ENCODE data around the gene PUS1.
"Not testable (repeated sequence)": the region's sequence is repeated elsewhere in the genome, so short reads cannot be mapped to it uniquely, and the experiment has no call there.

Gene PUS1

DNA sequence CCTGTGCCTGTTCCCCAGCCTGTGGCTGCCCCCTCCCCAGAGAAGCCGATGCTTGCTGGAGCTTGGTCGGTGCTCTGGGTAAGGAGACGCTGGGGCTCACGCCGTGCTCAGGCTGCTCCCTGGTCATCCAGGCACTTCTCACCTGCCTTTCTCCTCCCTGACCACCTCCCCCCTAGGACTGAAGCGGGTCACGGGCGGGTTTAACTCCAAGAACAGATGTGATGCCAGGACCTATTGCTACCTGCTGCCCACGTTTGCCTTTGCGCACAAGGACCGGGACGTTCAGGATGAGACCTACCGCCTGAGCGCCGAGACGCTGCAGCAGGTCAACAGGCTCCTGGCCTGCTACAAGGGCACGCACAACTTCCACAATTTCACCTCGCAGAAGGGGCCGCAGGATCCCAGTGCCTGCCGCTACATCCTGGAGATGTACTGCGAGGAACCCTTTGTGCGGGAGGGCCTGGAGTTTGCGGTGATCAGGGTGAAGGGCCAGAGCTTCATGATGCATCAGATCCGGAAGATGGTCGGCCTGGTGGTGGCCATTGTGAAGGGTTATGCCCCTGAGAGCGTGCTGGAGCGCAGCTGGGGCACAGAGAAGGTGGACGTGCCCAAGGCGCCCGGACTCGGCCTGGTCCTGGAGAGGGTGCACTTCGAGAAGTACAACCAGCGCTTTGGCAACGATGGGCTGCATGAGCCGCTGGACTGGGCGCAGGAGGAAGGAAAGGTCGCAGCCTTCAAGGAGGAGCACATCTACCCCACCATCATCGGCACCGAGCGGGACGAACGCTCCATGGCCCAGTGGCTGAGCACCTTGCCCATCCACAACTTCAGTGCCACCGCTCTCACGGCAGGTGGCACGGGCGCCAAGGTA, 12.3 kb downstream of the PUS1 start:
- no peak for DNase-seq

DNA sequence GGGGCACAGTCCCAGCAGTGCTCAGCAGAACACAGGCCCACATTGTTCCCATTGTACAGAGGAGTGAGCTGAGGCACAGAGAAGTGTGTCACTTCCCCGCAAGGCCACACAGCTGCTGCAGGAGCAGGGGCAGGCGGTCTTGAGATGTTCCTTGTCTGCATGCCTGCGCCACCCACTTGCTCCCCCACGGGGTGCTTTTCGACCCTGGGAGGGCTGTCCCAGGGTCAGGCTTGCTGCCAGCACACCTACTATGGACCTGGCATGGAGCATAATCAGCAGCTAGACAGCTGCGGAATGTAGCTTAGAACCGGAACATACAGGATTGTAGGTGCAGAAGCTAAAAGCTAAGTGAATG, 12.9 kb downstream of the PUS1 start:
- DNase-seq = no peak

DNA sequence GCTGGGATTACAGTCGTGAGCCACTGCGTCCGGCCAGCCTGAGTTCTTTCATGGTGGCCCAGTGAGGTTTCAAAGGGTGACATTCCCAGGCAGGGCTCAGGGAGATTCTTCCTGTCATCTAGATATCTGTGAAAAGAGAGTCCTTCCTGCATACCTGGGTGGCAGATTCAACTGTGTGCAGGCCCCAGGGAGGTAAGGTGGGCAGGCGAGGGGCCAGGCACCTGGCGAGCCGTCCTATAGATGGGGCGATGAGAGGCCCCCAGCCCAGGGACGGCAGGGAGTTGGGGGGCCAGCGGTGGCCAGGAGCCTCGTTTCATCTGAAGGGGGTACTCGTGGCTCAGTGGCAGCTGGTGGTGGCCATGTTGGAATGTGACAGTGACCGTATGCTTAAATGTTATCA, 13.6 kb downstream of the PUS1 start:
- DNase-seq = no peak

DNA sequence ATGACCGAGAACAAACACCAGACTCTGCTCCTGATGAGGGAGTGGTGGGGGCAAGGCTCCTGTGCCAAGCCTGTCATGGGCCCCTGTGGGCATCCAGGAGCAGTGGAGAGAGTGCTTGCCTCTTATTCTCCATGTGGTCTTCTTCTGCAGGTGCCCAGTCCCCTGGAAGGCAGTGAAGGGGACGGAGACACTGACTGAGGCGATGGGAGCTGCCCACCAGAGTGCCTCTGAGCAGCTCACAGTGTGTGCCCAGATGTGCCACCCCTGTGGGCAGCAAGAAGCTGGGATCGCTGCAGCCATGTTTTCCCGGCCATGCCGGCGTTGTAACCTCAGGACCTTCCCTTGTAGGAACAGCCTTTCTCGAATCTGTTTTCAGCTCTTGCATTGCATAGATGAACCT, 14.3 kb downstream of the PUS1 start:
- no peak for DNase-seq

DNA sequence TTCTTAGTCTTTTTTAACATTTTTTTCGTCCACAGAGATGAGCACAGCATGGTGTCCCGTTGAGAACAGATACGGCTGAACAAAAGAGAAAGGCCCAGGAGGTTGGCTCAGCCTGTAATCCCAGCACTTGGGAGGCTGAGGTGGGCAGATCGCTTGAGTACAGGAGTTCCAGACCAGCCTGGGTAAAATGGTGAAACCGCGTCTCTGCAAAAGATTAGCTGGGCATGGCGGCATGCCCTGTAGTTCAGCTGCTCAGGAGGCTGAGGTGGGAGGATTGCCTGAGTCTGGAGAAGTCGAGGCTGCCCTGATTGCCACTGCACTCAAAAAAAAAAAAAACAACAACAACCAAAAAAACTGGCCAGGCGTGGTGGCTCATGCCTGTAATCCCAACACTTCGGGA, 14.8 kb downstream of the PUS1 start:
- DNase-seq = peak in 1 of 2 experiments; percentile 11

DNA sequence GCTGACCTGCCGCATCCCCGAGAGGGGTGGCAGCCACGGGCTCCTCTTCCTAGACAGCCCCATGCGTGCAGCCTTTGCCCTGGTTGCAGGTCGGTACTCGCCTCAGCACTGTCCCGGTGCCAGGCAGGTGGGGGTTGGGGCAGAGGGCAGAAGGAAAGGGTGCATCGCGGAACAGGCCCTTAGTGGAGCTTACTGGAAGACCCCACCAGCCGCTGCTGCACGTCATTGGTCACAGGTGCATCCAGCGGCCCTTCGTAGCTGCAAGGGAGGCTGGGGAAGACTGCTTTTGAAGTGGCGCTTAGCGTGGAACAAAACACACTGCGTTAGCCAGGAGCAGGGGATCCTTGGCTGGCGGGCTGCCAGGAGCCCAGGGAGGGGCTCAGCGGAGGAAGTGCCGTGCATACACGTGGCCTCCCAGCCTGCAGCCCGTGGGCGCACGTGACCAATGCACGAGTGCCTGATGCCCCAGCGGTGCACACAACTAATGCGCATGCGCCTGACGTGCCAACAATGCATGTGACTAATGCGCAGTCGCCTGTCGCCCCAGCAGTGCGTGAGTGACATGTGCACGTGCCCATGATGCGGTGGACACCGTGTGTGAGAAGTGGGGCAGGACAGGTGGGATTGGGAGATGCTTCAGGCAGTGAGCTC, 15.7 kb downstream of the PUS1 start:
- peak; percentile 20 to 26 for DNase-seq

DNA sequence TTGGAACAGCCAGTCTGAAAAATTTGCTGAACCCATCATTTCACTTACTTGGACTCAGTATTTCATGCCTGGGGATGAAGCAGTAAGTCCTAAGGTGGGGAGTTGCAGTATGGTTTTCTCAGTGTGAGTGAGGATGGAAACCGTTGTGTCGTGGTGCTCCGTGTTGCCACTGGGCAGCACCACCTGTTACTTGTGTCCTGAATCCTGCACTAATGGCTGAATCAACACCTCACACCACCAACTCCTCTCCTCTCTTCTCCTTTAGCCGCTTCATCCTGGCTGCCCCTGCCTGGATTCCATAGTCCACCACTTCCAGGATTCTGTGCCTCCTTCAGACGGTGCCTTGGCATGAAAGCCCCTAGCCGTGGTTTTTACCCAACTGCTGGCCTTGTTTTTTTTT, 17.7 kb downstream of the PUS1 start:
- peak; percentile 13 to 16 for DNase-seq

DNA sequence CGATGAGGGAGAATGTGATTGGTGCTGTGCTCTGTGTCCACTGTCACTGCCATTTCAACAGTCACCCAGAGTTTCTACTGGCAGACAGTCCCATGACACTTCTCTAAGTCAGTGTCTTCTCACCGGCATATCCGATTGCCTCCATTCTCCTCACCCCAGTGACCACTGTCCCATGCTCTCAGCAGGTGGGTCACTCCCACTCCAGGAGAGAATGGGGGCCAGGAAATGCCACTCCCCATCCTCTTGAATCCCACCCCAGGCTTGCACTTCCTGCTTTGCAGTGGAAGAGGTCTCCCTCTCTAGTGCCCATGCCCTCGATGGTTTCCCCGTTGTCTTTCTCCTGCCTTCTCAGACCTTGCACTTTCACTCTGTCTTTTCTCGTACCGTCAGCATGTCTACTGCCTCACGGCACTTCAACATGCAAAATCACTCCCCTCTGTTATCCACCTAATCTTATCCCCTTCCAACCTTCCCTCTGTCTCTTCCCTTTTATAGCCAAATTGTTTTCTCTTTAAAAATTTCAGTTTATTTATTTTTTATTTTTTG, 18.5 kb downstream of the PUS1 start:
- peak; percentile 18 to 19 for DNase-seq

DNA sequence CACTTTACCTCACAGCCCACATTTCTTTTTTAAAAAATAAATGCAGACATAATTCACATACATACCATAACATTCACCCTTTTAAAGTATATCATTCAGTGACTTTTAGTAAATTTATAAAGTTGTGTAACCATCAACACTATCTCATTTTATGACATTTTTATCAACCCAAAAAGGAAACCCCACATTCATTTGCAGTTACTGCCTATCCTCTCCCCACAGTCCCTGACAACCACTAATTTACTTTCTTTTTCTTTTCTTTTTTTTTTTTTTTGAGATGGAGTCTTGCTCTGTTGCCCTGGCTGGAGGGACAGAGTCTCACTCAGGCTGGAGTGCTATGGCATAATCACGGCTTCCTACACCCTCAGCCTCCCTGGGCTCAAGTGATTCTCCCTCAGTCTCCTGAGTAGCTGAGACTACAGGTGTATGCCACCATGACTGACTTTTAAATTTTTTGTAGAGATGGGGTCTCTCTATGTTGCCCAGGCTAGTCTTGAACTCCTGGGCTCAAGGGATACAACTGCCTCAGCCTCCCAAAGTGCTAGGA, 19.2 kb downstream of the PUS1 start:
- peak; percentile 15 to 16 for DNase-seq

DNA sequence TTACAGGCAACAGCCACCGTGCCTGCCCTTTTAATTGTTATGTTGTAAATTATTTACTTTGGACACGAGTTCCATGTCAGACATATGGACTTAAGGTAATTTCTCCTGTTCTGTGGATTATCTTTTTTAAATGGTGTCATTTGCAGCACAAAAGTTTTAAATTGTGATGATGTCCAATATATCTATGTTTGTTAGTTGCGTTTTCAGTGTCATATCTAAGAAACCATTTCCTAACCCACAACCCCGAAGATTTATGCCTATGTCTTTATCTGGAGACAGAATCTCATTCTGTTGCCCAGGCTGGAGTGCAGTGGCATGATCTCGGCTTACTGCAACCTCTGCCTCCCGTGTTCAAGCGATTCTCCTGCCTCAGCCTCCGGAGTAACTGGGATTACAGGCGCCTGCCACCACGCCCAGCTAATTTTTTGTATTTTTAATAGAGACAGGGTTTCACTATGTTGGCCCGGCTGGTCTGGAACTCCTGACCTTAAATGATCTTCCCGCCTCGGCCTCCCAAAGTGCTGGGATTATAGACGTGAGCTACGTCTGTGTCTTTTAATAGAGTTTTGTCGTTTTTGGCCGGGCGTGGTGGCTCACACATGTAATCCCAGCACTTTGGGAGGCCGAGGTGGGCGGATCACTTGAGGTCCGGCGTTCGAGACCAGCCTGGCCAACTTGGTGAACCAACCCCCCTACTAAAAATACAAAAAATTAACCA, 19.8 kb downstream of the PUS1 start:
- DNase-seq = not testable (repeated sequence)

DNA sequence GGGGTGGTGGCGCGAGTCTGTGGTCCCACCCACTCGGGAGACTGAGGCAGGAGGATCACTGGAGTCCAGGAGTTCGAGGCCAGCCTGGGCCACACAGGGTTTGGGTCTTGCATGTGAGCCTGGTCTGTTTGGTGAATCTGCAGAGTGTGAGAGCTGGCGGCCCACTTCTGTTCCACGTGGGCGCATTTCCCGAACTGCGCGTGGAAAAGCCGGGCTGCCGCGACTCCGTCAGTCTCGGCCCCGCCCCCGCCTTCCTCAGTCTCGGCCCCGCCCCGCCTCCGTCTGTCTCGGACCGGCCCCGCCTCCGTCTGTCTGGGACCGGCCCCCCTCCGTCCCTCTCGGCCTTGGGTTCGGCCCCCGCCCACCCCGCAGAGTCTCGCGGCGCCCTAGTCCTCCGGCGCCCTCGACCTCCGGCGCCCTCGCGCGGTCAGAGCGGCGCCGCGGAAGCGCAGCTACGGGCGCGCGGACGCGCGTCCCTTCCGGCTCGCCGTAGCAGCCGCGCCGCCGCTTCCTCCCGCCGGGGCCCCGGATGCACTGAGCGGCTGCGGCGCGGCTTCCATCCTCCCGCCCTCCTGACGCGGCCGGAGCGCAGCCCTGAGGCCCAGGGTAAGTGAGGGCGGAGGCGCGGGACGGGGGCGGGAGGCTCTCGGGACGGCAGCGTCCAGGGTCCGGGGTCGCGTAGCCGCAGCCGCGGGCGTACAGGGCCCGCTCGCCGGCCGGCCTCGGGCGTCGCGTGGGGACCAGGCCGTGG, 20.5 kb downstream of the PUS1 start, which contains the start of gene EP400:
Gene EP400 (plus strand): TSS at position 512 of the 751 bp plus-strand sequence. CDS start 10,678 bp downstream, outside the sequence.
- DNase-seq = peak; percentile 95 to 96

DNA sequence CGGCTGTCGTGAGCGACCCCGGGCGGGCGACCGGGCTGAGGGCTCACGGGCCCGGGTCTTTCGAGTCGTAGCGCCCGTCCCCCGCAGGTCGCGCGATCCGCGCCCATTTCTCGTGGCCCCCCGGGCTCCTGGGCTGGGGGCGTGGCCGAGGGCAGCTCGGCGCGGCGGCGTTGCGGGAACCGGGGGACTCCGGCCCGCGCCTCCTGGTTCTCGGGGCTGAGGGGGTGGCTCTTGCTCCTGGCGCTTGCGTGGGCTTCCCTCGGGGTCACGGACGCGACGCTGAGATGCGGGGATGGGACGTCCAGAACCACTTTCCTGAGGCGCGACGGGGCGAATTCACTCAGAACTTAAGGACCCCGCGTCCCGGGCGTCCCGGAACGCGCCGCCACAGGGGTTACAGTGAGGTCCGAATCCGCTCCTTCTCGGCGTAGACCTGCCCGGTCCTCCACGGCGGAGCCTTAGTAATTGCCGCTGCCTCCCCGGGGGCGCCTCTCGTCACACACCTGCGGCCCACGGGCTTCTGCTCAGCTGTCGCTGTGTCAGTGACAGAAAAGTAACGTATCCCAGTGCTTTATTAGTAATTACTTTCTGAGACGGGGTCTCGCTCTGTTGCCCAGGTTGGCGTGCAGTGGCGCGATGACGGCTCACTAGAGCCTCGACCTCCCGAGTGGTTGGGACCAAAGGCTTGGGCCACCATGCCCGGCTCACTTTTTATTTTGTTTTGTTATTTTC, 21.3 kb downstream of the PUS1 start:
- DNase-seq = peak; percentile 59 to 60

DNA sequence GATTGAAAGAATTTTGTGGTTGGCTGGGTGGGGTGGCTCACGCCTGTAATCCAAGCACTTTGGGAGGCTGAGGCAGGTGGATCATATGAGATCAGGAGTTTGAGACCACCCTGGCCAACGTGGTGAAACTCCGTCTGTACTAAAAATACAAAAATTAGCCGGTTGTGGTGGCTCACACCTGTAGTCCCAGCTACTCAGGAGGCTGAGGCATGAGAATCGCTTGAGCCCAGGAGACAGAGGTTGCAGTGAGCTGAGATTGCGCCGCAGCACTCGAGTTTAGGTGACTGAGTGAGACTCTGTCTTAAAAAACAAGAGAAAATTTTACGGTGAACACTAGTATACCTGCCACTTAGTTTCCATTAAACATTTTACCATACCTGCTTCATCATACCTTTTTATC, 24.7 kb downstream of the PUS1 start:
- DNase-seq = peak in 1 of 2 experiments; percentile 8

DNA sequence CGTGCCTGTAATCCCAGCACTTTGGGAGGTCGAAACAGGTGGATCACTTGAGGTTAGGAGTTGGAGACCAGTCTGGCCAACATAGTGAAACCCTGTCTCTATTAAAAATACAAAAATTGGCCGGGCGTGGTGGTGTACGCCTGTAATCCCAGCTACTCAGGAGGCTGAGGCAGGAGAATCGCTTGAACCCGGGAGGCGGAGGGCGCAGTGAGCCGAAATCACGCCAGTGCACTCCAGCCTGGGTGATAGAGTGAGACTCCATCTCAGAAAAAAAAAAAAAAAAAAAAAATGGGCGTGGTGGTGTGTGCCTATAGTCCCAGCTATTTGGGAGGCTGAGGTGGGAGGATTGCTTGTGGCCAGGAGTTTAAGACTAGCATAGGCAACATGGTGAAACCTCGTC, 25.4 kb downstream of the PUS1 start:
- peak in 1 of 2 experiments; percentile 4 for DNase-seq

DNA sequence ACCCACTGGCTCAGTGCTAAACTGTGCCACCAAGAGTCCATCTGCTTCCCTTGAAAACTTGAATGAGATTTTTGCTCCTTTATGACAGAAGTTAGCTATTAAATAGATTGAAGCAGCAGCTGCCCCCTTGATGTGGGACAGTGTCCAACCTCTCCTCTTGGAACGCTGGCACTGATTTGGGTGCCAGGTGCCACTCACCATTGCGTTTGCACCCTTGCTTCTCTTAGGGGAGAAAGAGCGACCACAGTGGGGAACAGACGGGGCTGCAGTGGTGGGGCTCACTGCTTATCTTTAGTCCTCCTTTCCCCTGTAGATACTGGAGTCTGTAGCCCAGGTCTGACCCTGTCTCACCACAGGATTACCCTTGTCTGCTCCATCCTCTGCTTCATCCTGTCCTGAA, 30.0 kb downstream of the PUS1 start:
- peak in 1 of 2 experiments; percentile 7 for DNase-seq

DNA sequence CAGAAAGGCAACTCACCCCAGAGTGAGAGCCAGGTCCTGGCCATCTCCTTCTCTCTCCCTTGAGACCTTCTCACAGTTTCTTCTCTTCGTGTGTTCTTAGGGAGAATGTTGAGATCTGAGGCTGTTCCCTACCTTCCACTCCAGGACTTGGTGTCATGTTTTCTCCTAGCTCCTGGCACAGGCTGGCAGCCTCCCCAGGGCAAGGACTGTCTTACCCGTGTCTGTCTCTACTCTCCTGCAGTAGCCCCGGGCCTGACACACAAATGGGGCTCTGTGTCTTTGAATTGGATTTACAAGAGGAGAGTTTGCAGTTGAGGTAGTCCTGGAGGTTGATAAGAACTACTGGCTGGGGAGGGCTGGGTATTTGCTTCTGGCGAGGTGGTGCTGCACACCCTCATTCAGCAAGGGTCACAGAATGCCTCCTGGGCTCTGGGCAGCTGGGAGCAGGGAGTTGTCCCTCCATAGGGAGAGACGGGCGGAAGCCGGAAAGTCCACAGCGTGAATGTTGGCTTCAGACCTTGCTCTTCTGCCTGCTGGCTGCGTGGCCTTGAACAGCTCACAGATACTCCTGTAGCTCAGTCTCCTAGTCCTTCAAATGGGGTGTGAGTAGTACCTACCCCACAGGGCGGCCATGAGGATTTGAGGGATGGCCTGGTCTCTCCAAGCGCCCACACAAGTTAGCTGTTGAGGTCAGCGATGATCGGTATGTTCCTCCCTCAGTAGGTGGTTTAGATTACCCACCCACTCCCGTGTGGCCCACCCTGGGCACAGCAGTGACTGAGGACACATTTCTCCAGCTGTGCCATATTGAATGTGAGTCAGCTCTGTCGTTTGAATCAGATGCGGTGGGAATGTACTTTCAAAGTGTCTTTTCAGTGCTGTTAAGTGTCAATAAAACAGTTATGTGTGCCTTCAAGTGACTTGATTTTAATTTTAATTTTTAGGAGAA, 30.8 kb downstream of the PUS1 start:
- DNase-seq = peak in 1 of 2 experiments; percentile 19

DNA sequence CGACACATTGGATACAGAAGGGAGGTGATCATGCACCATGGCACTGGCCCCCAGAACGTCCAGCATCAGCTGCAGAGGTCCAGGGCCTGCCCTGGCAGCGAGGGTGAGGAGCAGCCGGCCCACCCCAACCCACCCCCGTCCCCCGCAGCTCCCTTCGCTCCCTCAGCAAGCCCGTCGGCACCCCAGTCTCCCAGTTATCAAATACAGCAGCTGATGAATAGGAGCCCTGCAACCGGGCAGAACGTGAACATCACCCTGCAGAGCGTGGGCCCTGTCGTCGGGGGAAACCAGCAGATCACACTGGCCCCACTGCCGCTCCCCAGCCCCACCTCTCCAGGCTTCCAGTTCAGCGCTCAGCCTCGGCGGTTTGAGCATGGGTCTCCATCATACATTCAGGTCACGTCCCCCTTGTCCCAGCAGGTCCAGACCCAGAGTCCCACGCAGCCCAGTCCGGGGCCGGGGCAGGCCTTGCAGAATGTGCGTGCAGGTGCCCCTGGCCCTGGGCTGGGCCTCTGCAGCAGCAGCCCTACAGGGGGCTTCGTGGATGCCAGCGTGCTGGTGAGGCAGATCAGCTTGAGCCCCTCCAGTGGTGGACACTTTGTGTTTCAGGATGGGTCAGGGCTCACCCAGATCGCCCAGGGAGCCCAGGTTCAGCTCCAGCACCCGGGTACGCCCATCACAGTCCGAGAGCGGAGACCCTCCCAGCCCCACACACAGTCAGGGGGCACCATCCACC, 31.7 kb downstream of the PUS1 start:
- peak in 1 of 2 experiments; percentile 4 for DNase-seq

DNA sequence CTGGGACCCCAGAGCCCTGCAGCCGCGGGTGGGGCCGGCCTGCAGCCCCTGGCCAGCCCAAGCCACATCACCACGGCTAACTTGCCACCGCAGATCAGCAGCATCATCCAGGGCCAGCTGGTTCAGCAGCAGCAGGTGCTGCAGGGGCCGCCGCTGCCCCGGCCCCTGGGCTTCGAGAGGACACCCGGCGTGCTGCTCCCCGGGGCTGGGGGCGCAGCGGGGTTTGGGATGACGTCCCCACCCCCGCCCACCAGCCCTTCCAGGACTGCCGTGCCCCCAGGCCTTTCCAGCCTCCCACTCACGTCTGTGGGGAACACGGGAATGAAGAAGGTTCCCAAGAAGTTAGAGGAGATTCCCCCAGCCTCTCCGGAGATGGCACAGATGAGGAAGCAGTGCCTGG, 32.3 kb downstream of the PUS1 start:
- not testable (repeated sequence) for DNase-seq

DNA sequence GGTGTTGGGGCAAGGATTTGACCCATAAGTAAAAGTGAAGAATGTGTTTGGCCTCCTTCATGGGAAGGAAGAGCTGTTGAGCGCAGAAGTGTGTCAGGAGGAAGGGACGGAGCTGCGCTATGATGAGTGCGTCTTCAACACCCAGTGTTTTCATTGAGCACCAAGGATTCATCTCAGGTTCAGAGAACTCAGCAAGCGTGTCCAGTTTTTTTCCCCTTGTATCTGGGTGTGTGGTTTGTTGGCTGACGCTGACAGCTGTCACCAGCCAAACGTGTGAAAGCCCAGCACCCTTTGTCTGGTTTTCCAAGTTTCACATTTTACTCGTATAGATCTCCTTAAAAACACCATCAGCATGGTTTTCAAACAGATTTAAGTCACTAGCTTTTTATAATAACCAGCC, 33.0 kb downstream of the PUS1 start:
- peak in 1 of 2 experiments; percentile 9 for DNase-seq

Data from activated T-cell treated with anti-CD3 and anti-CD28 coated beads, Interleukin-2, amount 50 U/mL, for 48 hours (primary cell).